SK-N-MC (cell line): ENCODE results near the gene CRAT.

Experiments used
- EZH2 ChIP-seq: fragments of 200-600 bp; sonication (generic); IDR thresholded peaks from one replicate; pipeline ENCODE4 v1.6.1; 2017; ENCODE audit warnings: antibody characterized with exemption
- FOXP2 ChIP-seq: optimal IDR thresholded peaks from 2 replicates; pipeline ENCODE3; 2011; ENCODE audit warnings: mild to moderate bottlenecking, moderate library complexity; ENCODE audit not compliant: insufficient read depth; ENCODE audit errors: extremely low read length, control extremely low read depth
- POLR2AphosphoS5 ChIP-seq: IDR thresholded peaks from 2 replicates; pipeline ENCODE4 v1.6.1; 2012; ENCODE audit warnings: mild to moderate bottlenecking, low read depth, low read length, borderline replicate concordance

- TF ChIP-seq EZH2 (no peak), FOXP2 (no peak), POLR2AphosphoS5 (no peak)
Measured at GRCh38 chr9:129063061-129063460, 47.5 kb downstream of the CRAT start.
